SIG-M5 treated with dmso at 0.1 percent for 504 hours (cell line): ENCODE data around the gene PTTG1IP.

Experiments used
- DNase-seq: peaks from one replicate; lab custom pipeline; 2025; ENCODE audit not compliant: unreplicated experiment; lab: John Stamatoyannopoulos, UW

The PTTG1IP gene

DNA sequence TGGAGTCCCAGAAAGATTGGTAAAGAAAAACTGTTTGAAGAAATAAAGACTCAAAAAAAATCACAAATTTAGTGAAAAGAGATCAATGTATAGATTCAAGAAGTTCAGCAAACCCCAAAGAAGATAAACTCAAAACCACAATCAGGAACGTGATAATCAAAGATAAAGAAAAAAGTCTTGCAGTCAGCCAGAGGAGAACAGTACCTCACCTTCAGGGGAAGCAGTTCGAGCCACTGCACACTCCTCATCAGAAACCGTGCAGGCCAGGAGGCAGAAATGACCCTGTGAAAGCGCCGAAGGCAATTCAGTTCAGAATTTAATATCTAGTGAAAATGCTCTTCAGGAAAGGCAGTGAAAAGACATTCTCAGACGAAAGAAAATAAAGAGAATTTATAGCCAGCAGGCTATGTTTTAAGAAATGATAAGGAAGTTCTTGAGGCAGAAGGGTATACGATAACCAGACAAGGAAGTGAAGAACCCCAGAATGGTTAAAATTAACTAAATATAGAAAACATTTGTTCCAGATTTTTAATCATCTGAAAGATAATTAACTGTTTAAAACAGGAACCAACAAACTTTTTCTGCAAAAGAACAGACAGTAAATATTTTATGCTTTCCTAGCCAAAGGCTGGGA is 42.1 kb downstream of the PTTG1IP start:
- DNase-seq = no peak

DNA sequence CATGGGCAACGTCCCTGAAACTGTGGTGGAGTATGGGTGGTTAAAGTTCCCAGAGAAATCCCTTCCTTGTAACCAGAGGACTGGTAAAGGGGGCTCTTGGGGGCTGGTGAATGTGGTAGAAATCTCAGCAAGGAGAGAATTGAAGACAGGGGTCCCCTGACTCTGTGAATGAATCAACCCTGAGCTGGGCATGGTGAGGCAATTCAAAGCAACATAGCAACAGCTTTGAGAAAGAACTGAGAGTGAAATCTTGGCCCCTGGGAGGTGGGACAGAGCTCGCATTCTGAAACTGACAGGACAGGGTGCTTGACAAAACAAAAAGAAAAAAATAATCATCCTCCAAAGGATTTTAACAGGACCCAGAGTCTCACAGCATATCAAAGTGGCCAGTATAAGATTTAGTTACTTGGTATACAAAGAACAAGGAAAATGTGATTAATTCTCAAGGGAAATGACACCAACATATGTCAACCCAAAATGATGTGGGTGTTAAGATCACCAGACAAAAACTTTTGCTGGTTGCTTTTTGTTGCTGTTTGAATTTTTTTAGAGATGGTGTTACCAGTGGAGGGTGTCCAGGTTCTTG is 43.9 kb downstream of the PTTG1IP start:
- no peak for DNase-seq

- DNase-seq = no peak
Measured at GRCh38 chr21:44828362-44829056, 45.0 kb downstream of the PTTG1IP start.

GRCh38 chr21:44823179-44823660 is 50.3 kb downstream of the PTTG1IP start:
- DNase-seq = peak; percentile 43

GRCh38 chr21:44822484-44823178 is 50.9 kb downstream of the PTTG1IP start:
- DNase-seq = no peak

DNA sequence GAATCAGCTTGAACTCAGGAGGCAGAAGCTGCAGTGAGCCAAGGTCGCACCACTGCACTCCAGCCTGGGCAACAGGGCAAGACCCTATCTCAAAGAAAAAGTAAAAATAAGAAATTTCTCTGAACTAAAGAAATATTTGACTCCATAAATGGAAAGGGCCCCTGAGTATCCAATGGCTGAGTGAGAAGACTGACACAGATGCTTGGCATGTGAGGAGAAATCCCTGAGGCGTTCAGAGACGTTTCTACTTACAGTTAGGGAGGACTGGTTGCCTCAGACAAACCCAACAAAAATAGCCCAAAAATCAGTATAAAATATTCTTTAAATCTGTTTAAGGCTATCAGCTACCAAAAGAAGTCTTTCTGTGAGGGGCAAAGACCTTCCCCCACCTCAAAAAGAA is 52.6 kb downstream of the PTTG1IP start:
- no peak for DNase-seq

DNA sequence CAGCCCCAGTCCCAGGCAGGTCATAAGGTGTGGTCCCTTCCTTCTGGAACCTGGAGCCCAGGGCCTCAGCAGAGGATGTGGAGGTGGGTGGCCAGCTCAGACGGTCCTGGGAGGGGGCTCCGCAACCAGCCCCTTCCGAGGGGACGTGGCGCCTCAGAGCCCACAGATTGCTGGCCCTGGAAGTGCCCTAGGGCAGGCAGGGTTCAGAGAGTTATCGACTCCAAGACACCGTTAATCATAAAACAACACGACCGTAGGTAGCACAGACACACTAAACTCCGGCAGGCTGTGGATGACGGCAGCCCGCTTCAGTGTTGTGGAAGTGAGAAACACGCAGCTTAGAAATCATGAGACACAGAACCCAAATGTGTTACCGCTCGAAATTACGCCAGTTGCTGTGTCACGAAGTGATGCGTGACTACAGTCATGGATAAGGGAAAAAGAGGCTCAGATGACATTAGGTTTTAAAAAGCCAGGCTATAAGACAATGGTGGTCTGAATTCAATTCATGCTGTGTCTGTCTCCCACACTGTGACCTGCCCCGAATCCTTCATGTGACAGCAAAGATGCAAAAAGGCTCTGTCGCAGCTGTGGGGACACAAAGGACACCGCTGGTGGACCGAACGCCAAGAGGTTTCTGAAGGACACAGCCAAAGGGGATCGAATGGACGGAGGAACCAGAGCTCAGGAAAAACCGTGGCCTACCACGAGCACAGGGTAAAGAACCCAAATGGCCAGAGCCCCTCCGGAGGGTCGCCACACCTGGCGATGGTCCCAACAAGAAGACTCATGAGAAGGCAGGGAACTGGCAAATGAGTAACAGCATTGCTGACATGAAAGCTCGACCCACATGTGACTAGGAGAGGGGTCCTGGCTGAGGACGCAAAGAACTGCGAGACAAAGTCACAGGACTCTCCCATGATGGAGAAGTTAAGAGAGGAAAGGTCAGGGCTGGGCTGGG is 53.9 kb downstream of the PTTG1IP start:
- no peak for DNase-seq

- DNase-seq = no peak
Measured at GRCh38 chr21:44818640-44819011, 54.9 kb downstream of the PTTG1IP start.

- peak; percentile 70 for DNase-seq
Measured at GRCh38 chr21:44817914-44818639, 55.4 kb downstream of the PTTG1IP start, which contains the start of gene SUMO3. TSS of gene SUMO3 (minus strand) at chr21:44818062. CDS start at chr21:44817968, 94 bp downstream.

GRCh38 chr21:44817506-44817880 is 56.0 kb downstream of the PTTG1IP start:
- DNase-seq = peak; percentile 80

DNA sequence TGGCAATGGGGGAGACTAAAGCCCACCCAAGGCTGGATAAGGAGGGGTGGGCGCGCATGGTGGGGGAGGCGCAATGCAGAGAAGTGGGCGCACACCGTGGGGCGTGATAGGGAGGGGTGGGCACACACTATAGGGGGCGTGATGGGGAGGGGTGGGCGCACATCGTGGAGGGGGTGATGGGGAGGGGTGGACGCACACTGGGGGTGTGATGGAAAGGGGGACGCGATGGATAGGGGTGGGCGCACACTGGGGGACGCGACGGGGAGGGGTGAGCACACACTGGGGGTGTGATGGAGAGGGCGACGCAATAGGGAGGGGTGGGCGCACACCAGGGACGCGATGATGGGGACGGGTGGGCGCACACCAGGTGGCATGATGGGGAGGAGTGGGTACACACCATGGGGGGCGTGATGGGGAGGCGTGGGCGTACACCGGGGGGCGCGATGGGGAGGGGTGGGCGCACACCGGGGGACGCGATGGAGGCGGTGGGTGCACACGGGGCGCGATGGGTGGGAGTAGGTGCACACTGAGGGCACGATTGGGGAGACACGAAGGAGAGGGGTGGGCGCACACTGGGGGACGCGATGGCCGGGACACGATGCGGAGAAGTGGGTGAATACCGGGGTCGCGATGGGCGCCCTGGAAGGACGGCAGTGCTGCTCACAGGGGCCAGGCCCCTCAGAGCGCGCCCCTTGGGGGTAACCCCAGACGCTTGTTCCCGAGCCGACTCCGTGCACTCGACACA is 56.6 kb downstream of the PTTG1IP start:
- DNase-seq = no peak

DNA sequence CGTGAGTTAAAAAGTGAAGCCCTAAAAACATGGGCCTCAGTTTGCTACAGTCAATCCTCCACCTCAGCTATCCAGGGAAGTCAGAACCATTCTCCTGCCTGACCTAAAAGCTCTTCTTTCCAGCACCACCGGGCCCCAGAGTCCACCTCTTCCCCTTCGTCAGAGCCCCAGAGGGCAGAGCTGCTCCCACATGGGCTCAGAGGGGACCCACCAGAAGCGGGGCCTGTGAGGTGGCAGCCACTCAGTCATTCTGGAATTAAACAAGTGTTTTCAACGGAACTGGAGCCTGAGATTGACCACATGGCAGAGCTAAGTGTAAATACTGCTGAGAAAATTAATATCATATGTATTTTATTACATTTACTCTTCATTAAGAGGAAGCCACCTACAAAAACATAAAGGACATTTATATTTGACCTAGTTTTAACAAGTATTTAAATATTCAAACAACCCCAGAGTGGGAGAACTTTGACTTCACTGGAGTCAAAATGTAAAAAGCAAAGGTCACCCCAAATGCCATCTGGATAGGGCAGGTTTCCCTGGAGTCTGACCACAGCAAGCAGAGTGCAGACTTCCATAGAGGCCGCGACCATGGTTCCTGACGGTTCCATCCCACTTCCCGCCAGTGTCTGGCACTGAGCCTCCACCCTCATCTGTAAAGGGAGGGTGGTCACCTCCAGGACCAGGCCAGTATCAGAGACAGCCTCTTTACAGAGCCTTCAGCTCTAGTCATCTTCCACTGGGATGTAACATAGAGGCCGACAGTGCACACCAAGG is 57.5 kb downstream of the PTTG1IP start:
- DNase-seq = no peak

GRCh38 chr21:44815225-44815624 is 58.3 kb downstream of the PTTG1IP start:
- DNase-seq = no peak

- DNase-seq = no peak
Measured at GRCh38 chr21:44814498-44815023, 58.9 kb downstream of the PTTG1IP start.

DNA sequence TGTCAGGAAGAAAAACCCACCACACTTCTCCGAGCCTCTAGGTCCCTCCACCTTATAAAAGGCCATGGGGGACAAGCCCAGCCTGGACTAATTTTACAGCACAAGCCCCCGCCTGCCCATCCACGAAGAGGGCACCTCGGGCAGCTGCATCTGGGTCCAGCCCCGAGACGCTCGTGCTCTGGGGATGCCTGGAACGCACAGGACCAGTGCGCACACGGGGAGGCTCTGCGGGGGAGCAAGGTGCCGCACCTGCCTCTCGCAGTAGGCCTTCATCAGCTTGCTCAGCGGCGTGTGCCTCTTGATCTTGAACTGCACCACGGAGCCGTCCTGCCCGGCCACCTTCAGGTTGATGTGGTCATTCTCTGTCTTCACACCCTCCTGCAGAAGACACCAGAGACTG is 59.8 kb downstream of the PTTG1IP start:
- no peak for DNase-seq

DNA sequence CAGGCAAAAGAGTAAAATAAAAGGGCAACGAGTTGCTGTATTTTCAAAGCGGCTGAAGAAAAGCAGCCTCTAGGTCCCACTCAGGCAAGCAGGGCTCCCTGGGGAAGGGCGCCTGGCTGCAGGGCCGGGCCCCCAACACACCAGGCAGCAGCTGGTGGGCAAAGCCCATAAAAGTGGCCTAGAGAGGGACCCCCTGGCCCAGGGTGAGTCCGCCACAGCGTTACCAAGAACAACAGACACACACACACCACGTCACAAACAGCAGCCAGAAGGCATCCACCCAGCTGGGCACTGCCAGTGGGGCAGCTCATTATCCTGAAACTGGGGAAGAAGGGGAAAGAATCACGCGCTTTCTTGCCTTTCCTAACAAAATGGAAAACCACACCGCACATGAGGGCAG is 60.3 kb downstream of the PTTG1IP start:
- DNase-seq = no peak

DNA sequence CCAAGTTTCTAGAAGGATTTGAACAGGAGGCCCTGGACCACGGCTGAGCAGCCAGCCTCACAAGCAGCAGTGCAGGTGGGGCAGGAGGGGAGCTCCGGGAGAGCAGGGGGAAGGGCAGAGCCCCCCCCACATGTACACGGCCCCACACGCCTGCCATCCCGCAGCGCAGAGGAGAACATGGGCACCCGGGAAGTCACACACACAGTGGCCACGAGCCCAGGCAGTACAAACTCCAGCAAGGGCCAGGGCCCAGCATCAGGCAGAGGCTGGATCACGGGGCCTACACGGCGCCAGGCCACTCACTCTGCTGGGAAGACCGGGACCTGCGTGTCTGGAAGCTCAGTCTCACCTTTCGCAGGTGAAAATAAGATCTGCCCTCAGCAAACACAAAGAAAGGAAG is 60.9 kb downstream of the PTTG1IP start:
- no peak for DNase-seq

DNA sequence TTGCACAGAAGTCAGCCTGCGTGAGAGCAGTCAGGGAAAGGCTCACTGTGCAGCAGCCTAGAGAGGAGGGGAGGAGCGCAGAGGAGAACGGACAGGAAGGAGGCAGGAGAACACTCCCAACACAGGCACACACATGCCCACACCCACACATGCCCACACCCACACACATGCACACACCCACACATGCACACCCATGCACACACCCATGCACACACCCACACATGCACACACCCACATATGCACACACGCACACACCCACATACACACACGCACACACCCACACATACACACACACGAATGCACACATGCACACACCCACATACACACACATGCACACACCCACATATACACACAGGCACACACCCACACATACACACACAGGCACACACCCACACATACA is 62.7 kb downstream of the PTTG1IP start:
- DNase-seq = no peak
